ENCODE data around the gene DPP3. TPM values are rescaled to one million over a fixed set of nuclear protein-coding genes. Genes with fewer than 3 reads are reported as not detected.
"Not testable (repeated sequence)": the region's sequence is repeated elsewhere in the genome, so short reads cannot be mapped to it uniquely, and the experiment has no call there.

The DPP3 gene
- polyA plus RNA-seq, 2 donors = 16.3 to 29.6 TPM

GRCh38 chr11:66524304-66525040, 44.2 kb downstream of the DPP3 start:
- H3K9me3 ChIP-seq (ENCODE audit: control insufficient read depth in 2 of 2, insufficient read depth in 1 of 2, low read depth in 1 of 2, low read length in 1 of 2) = no peaks in the 10 kb centered on the region
- peaks cover 8 to 23% of the 10 kb centered on the region in 2 donors for H3K36me3 ChIP-seq (ENCODE audit: control insufficient read depth in 2 of 2, insufficient read depth in 2 of 2, low read length in 1 of 2)
- no peaks in the 10 kb centered on the region for H3K27me3 ChIP-seq (ENCODE audit: control insufficient read depth in 1 of 2, insufficient read depth in 2 of 2, low read length in 2 of 2)
- H3K4me3 ChIP-seq (ENCODE audit: low read depth in 1 of 2, low read length in 2 of 2) = no peak overlapping the region
- WGBS, 2 donors = 83 to 93% methylated on average over 10 of the region's 10 CpGs
- H3K4me1 ChIP-seq (ENCODE audit: control insufficient read depth in 2 of 2, insufficient read depth in 2 of 2, low read length in 1 of 2) = no peaks in the 10 kb centered on the region
- no peak overlapping the region for H3K27ac ChIP-seq (ENCODE audit: low read depth in 2 of 2, low read length in 1 of 2)

DNA sequence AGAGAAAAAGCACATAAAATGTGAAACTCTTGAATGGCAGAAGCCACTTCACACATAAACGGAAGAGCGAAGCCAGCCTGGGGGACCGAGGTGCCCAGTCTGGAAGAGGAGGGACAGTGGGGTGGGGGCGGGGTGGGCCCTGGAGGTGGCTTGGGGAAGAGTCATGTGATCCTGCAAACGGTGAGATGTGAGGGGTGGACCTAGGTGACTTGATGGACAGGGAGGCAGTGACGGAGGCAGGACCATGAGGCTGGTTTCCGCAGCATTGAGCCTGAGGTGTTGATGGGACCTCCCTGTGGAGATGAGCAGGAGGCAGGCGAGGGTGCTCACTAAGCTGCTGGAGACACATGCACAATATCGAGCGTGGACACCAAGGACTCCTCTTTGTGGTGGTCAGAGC, 48.8 kb downstream of the DPP3 start:
- no peak overlapping the region for H3K4me3 ChIP-seq (ENCODE audit: low read depth in 1 of 2, low read length in 2 of 2)
- WGBS, 2 donors = 80 to 85% methylated on average over 10 of the region's 10 CpGs
- H3K27me3 ChIP-seq (ENCODE audit: control insufficient read depth in 1 of 2, insufficient read depth in 2 of 2, low read length in 2 of 2) = no peaks in the 10 kb centered on the region
- H3K4me1 ChIP-seq (ENCODE audit: control insufficient read depth in 2 of 2, insufficient read depth in 2 of 2, low read length in 1 of 2) = no peaks in the 10 kb centered on the region
- peaks cover 4 to 17% of the 10 kb centered on the region in 2 donors for H3K36me3 ChIP-seq (ENCODE audit: control insufficient read depth in 2 of 2, insufficient read depth in 2 of 2, low read length in 1 of 2)
- H3K9me3 ChIP-seq (ENCODE audit: control insufficient read depth in 2 of 2, insufficient read depth in 1 of 2, low read depth in 1 of 2, low read length in 1 of 2) = no peaks in the 10 kb centered on the region
- no peak overlapping the region for H3K27ac ChIP-seq (ENCODE audit: low read depth in 2 of 2, low read length in 1 of 2)

GRCh38 chr11:66529655-66530054, 49.4 kb downstream of the DPP3 start:
- Histone ChIP-seq H3K27ac (ENCODE audit: low read depth in 2 of 2, low read length in 1 of 2) (no peak overlapping the region), H3K4me1 (ENCODE audit: control insufficient read depth in 2 of 2, insufficient read depth in 2 of 2, low read length in 1 of 2) (no peaks in the 10 kb centered on the region), H3K9me3 (ENCODE audit: control insufficient read depth in 2 of 2, insufficient read depth in 1 of 2, low read depth in 1 of 2, low read length in 1 of 2) (no peaks in the 10 kb centered on the region), H3K27me3 (ENCODE audit: control insufficient read depth in 1 of 2, insufficient read depth in 2 of 2, low read length in 2 of 2) (no peaks in the 10 kb centered on the region), H3K36me3 (ENCODE audit: control insufficient read depth in 2 of 2, insufficient read depth in 2 of 2, low read length in 1 of 2) (peaks cover 4 to 17% of the 10 kb centered on the region in 2 donors), H3K4me3 (ENCODE audit: low read depth in 1 of 2, low read length in 2 of 2) (no peak overlapping the region)
- 87 to 88% methylated on average over 13 of the region's 13 CpGs for WGBS, 2 donors

DNA sequence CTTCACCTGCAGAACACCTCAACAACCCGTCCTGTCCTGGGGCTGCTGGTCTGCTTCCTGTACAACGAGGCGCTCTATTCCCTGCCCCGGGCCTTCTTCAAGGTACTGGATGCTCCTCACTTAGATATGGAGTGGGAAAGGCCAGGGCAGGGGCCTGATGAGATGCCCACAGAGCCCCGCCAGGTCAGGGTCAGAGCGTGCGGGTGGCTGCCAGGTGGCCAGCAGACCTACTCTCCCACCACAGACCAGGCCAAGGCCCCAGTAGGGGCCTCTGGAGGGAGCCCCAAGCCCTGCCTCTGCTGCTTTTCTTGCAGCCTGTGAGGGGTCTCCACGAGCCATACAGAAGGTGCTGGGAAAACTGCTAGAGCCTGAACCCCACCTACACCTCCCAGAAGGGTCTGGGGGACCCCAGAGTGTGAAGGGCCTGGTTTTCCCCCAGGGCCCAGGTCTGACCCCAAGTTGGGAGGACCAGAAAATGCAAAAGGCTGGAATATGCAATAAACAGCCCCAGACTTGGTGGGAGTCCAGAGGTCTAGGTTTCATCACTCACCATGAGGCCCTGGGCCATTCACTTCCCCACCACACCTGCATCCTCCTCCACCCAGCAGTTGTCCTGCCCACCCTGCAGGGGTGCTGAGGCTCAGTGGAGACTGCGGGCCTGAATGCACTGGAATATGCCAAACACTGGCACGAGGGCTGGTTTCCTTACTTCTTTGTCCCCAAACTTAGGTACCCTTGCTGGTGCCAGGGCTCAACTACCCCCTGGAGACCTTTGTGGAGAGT, 50.9 kb downstream of the DPP3 start:
- Histone ChIP-seq H3K9me3 (ENCODE audit: control insufficient read depth in 2 of 2, insufficient read depth in 1 of 2, low read depth in 1 of 2, low read length in 1 of 2) (no peaks in the 10 kb centered on the region), H3K36me3 (ENCODE audit: control insufficient read depth in 2 of 2, insufficient read depth in 2 of 2, low read length in 1 of 2) (peaks cover 4 to 17% of the 10 kb centered on the region in 2 donors), H3K4me3 (ENCODE audit: low read depth in 1 of 2, low read length in 2 of 2) (no peak overlapping the region), H3K27me3 (ENCODE audit: control insufficient read depth in 1 of 2, insufficient read depth in 2 of 2, low read length in 2 of 2) (no peaks in the 10 kb centered on the region), H3K4me1 (ENCODE audit: control insufficient read depth in 2 of 2, insufficient read depth in 2 of 2, low read length in 1 of 2) (no peaks in the 10 kb centered on the region), H3K27ac (ENCODE audit: low read depth in 2 of 2, low read length in 1 of 2) (no peak overlapping the region)
- WGBS, 2 donors = 87 to 89% methylated on average over 10 of the region's 10 CpGs

GRCh38 chr11:66531841-66532240, 51.6 kb downstream of the DPP3 start:
- H3K27me3 ChIP-seq (ENCODE audit: control insufficient read depth in 1 of 2, insufficient read depth in 2 of 2, low read length in 2 of 2) = no peaks in the 10 kb centered on the region
- H3K27ac ChIP-seq (ENCODE audit: low read depth in 2 of 2, low read length in 1 of 2) = no peak overlapping the region
- H3K9me3 ChIP-seq (ENCODE audit: control insufficient read depth in 2 of 2, insufficient read depth in 1 of 2, low read depth in 1 of 2, low read length in 1 of 2) = no peaks in the 10 kb centered on the region
- H3K4me1 ChIP-seq (ENCODE audit: control insufficient read depth in 2 of 2, insufficient read depth in 2 of 2, low read length in 1 of 2) = no peaks in the 10 kb centered on the region
- WGBS, 2 donors = 91 to 95% methylated on average over 11 of the region's 11 CpGs
- H3K4me3 ChIP-seq (ENCODE audit: low read depth in 1 of 2, low read length in 2 of 2) = no peak overlapping the region
- H3K36me3 ChIP-seq (ENCODE audit: control insufficient read depth in 2 of 2, insufficient read depth in 2 of 2, low read length in 1 of 2) = peaks cover under 1 to 13% of the 10 kb centered on the region in 2 donors

- Histone ChIP-seq H3K9me3 (ENCODE audit: control insufficient read depth in 2 of 2, insufficient read depth in 1 of 2, low read depth in 1 of 2, low read length in 1 of 2) (no peaks in the 10 kb centered on the region), H3K4me3 (ENCODE audit: low read depth in 1 of 2, low read length in 2 of 2) (no peak overlapping the region), H3K4me1 (ENCODE audit: control insufficient read depth in 2 of 2, insufficient read depth in 2 of 2, low read length in 1 of 2) (no peaks in the 10 kb centered on the region), H3K27me3 (ENCODE audit: control insufficient read depth in 1 of 2, insufficient read depth in 2 of 2, low read length in 2 of 2) (no peaks in the 10 kb centered on the region), H3K36me3 (ENCODE audit: control insufficient read depth in 2 of 2, insufficient read depth in 2 of 2, low read length in 1 of 2) (peaks cover 0 to 11% of the 10 kb centered on the region in 2 donors), H3K27ac (ENCODE audit: low read depth in 2 of 2, low read length in 1 of 2) (no peak overlapping the region)
- 74 to 77% methylated on average over 6 of the region's 6 CpGs for WGBS, 2 donors
These were observed 52.5 kb downstream of the DPP3 start for GRCh38 chr11:66532784-66533183.

DNA sequence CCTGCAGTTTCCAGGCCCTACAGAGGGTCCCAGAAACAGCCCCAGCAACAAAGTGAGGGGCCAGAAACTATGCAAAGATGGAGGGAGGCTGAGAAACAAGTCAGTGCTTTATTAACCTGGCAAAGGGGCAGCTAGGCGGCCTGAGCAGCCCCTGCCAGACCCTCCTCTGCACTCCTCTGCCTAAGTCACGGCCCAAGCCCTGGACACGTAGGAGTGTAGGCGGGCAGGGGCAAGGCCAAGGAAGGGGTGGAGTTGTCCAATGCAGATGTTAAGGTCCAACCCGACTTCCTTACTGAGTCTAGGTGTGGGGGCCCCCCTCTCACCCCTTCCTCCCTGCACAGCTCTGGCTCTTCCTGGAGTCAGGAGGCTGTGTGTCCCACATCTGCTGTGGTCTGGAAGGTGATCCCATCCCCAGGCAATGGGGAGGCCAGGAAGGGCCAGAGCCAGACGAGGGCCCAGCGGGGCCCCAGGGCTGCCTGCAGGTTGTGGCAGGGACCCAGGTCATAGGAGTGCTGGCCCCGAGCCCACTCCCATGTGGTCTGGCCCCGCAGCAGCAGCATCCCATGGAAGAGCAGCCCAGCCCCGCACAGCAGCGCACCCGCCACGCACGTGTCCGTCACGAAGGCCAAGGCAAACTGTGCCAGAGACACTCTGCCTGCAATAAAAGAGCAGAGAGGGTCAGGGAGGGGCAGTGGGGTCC, 59.1 kb downstream of the DPP3 start:
- H3K4me1 ChIP-seq (ENCODE audit: control insufficient read depth in 2 of 2, insufficient read depth in 2 of 2, low read length in 1 of 2) = peaks cover 0 to 4% of the 10 kb centered on the region in 2 donors
- peaks cover 6 to 25% of the 10 kb centered on the region in 2 donors for H3K36me3 ChIP-seq (ENCODE audit: control insufficient read depth in 2 of 2, insufficient read depth in 2 of 2, low read length in 1 of 2)

DNA sequence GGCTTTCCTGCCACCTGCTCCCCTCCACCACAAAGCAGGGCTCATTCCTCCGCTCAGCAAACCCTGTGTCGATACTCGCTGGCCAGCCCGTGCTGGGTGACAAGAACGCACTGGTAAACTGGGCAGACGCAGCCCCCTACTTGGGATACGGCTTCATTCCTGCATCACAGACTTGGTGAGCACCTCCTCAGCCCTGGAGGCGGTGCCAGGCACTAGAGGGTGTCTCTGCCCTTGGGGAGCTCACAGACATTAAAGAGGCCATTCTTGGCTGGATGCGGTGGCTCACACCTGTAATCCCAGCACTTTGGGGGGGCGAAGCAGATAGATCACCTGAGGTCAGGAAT, 59.6 kb downstream of the DPP3 start:
- Histone ChIP-seq H3K27ac (ENCODE audit: low read depth in 2 of 2, low read length in 1 of 2) (no peak overlapping the region), H3K36me3 (ENCODE audit: control insufficient read depth in 2 of 2, insufficient read depth in 2 of 2, low read length in 1 of 2) (peaks cover 6 to 25% of the 10 kb centered on the region in 2 donors), H3K27me3 (ENCODE audit: control insufficient read depth in 1 of 2, insufficient read depth in 2 of 2, low read length in 2 of 2) (no peaks in the 10 kb centered on the region), H3K4me3 (ENCODE audit: low read depth in 1 of 2, low read length in 2 of 2) (no peak overlapping the region), H3K4me1 (ENCODE audit: control insufficient read depth in 2 of 2, insufficient read depth in 2 of 2, low read length in 1 of 2) (peaks cover 0 to 4% of the 10 kb centered on the region in 2 donors), H3K9me3 (ENCODE audit: control insufficient read depth in 2 of 2, insufficient read depth in 1 of 2, low read depth in 1 of 2, low read length in 1 of 2) (no peaks in the 10 kb centered on the region)
- 90 to 96% methylated on average over 10 of the region's 10 CpGs for WGBS, 2 donors

More for the DNA sequence above, 59.1 kb downstream of the DPP3 start:
- Histone ChIP-seq H3K27me3 (ENCODE audit: control insufficient read depth in 1 of 2, insufficient read depth in 2 of 2, low read length in 2 of 2) (no peaks in the 10 kb centered on the region), H3K9me3 (ENCODE audit: control insufficient read depth in 2 of 2, insufficient read depth in 1 of 2, low read depth in 1 of 2, low read length in 1 of 2) (no peaks in the 10 kb centered on the region), H3K4me3 (ENCODE audit: low read depth in 1 of 2, low read length in 2 of 2) (no peak overlapping the region), H3K27ac (ENCODE audit: low read depth in 2 of 2, low read length in 1 of 2) (no peak overlapping the region)
- WGBS, 2 donors = 82 to 84% methylated on average over 16 of the region's 16 CpGs

DNA sequence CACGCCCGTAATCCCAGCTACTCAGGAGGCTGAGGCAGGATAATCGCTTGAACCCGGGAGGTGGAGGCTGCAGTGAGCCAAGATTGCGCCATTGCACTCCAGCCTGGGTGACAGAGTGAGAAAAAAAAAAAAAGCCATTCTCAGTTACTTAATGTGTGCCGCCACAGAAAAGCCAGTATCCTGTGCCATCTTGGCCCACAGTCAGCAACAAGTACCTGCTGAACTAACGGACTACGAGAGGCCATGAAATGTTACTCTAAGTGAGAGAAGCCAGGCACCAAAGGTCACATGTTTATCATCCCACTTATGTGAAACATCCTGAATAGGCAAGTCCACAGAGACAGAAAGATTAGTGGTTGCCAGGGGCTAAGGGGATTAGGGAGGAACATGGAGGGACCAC, 60.4 kb downstream of the DPP3 start:
- WGBS, 2 donors = 83 to 89% methylated on average over 6 to 8 of the region's 8 CpGs
- not testable (repeated sequence) for H3K4me3 ChIP-seq (ENCODE audit: low read depth in 1 of 2, low read length in 2 of 2); H3K27me3 ChIP-seq (ENCODE audit: control insufficient read depth in 1 of 2, insufficient read depth in 2 of 2, low read length in 2 of 2); H3K4me1 ChIP-seq (ENCODE audit: control insufficient read depth in 2 of 2, insufficient read depth in 2 of 2, low read length in 1 of 2); H3K9me3 ChIP-seq (ENCODE audit: control insufficient read depth in 2 of 2, insufficient read depth in 1 of 2, low read depth in 1 of 2, low read length in 1 of 2); H3K27ac ChIP-seq (ENCODE audit: low read depth in 2 of 2, low read length in 1 of 2)
- peaks cover 6 to 25% of the 10 kb centered on the region in 2 donors for H3K36me3 ChIP-seq (ENCODE audit: control insufficient read depth in 2 of 2, insufficient read depth in 2 of 2, low read length in 1 of 2)

Data from esophagus (tissue), 2 donors.